Ramos (cell line): ENCODE measurements around the gene CFAP157.
"Not testable (repeated sequence)": the region's sequence is repeated elsewhere in the genome, so short reads cannot be mapped to it uniquely, and the experiment has no call there.

Experiments used
- in situ Hi-C: fragments of 300-500 bp; cut with MboI; formaldehyde crosslinking; loops from one replicate; pipeline ENCODE4 v1.14.3; 2022; ENCODE audit warnings: low sequenced_read_pairs; ENCODE audit not compliant: unreplicated experiment

CFAP157 gene

DNA sequence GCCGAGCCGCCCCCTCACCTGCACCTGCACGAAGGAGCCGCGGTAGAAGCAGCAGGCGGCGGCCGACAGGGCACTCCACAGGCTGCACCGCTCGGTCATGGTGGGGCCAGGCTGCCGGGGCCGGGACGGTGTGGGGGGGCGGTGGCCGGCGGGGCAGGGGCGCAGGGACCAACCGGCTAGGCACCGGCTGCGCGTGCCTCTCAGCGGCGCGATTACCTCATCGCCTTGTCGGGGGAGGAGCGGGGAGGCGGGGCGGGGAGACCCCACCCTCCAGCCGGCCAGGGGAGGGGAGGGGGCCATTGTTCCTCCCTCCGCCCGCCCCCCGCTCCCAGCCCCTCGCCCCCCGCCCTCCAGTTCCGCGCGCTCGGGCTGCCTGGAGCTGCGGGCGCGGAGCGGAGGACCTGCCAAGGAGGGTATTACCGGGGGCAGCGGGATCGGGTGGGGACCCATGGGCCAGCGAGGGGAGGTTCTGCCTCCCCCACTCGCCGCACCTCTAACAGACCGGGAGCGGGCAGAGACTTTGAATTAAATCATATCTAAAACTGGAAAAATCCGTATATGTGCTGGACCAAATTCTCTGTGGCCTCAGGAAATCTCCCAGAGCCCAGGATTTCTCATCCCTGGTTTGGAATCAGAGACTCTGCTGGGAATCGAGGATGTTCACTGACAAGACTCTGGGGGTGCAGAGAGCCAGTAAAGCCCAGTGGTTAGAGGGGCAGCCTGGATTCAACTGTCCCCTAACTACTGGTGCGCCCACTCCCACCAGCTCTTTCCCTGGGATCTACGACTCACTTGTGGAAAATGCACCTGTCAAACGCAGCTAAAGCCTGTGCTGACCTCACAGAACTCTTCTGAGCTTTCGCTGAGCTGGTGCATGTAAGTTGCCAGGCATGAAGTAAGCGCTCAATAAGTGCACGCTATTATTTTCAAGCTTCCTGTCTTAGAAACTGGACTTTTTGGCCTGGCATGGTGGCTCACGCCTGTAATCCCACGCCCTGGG is 48.6 kb downstream of the CFAP157 start:
- in situ Hi-C loops, result no loop called here

DNA sequence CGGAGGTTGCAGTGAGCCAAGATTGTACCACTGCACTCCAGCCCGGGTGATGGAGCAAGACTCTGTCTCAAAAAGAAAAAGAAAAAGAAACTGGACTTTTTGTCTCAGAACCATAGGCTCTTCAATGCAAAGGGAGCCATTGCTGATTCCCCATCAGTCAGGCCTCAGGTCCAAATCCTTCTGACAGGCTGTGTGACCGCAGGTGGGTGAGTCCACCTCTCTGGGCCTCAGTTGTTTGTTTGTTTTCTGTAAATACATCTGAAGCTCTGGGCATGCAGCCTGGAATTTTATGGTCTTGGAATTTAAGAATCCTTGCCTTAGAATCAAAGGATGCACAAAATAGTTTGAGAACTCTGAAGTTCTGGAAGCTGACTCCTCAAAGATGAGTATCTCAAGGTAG is 49.4 kb downstream of the CFAP157 start:
- in situ Hi-C loops, result no loop called here

DNA sequence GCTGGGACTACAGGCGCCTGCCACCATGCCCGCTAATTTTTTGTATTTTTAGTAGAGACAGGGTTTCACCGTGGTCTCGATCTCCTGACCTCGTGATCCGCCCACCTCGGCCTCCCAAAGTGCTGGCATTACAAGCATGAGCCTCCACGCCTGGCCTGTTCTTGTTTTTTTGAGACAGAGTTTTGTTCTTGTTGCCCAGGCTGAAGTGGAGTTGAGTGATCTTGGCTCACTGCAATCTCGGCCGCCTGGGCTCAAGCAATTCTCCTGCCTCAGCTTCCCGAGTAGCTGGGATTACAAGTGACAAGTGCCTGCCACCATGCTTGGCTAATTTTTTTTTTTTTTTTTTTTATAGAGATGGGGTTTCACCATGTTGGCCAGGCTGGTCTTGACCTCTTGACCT is 50.0 kb downstream of the CFAP157 start:
- in situ Hi-C loops, result not testable (repeated sequence)

DNA sequence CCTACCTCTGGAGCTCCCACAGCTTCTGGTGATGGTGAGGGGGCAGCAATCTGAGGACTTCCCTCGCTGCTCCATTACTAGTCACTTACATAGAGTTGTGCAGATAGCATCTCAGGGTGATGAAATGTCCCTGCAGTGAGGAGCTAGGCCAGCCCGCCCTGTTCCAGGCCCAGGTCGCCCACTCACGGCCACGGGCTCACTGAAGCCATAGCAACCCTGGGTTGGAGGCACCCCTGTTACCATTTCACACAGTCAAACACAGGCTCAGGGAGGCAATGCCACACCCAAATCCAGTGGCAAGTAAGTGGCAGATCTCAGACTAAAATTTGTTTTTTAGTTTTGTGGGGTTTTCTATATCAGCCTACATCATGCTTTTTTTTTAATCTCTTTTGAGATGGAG is 52.1 kb downstream of the CFAP157 start:
- in situ Hi-C loops, result no loop called here

DNA sequence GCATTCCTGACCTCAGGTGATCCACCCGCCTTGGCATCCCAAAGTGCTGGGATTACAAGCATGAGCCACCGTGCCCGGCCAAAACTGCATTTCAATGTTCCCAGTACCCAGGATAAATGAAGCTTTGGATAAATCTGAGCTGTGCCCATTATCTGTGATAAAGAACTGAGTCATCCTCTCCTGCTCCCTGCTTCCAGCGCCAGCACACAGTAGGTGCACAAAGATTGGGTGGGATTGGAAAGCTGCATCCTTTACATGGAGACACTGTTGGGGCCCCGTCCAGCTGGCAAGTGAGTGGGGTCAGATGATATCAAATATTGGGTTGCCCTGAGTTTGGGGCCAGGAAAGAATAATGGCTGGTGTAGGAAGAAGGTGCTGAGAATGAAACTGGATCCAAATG is 54.3 kb downstream of the CFAP157 start:
- in situ Hi-C loops, result no loop called here

DNA sequence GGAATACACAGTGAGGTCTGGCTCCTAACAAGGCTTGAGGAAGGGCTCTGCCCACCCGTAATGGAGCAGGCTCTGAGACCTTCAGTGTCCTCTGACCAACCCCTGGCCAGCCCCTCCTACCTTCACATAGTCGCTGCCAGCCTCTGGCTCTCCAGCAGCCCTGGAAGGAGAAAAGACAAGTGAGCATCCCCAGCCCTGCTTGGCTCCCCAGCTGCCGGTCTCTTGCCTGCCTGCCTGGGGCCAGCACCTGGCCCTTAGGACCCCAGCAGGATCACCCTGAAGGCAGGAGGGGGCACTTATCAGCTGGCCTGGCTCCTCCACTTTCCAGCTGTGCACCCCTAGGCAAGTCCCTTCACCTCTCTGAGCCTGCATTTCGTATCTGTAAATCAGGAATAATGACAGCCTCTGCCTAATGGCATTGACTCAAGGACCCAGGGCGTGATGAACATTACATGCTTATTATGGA is 54.7 kb downstream of the CFAP157 start:
- in situ Hi-C loops, result no loop called here

DNA sequence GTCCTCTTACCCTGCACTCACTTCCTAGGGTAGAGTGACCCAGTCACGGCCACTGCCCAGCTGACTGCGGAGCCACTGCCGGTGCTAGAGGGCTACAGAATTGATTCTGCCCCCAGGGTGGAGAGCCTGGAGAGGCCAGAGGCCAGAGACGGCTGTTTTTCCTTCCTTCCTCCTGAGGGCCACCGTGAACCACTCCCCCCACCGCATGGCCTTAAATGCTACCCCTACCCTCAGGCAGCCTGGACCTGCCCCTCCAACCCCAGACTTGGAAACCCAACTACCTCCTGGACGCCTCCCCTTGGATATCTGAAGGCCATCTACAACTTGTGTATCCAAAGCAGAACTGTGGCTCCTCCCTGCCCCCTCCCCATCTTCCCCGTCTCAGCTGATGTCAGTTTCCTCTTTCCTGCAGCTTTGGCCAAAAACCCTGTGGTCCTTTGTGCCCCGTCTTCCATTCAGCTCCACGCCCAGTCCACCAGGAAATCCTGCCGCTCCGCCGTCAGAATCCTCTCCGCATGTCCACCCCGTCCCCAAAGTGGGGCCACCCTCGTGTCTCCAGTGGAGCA is 55.4 kb downstream of the CFAP157 start:
- in situ Hi-C loops, result no loop called here

DNA sequence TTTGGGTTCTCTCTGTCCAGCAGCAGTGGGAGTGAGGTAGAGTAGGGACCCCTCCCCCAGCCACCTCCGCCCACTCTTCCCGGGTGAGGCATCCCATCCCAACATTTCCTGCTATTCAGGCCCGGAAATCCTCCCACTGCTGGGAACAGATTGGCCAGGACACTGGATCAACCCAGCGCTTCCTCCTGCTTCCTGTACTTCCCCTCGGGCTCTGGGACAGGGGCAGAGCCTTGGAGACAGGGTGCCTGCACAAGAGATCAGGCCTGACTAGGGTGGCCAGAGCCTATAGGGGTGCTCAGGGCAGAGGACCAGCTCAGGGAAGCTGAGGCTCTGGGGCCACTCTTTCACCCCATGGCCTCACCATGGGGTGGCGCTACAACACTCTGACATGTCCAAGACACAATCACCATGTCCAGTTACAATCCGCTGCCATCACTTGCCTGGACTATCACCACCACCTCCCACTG is 57.2 kb downstream of the CFAP157 start:
- in situ Hi-C loops, result no loop called here

DNA sequence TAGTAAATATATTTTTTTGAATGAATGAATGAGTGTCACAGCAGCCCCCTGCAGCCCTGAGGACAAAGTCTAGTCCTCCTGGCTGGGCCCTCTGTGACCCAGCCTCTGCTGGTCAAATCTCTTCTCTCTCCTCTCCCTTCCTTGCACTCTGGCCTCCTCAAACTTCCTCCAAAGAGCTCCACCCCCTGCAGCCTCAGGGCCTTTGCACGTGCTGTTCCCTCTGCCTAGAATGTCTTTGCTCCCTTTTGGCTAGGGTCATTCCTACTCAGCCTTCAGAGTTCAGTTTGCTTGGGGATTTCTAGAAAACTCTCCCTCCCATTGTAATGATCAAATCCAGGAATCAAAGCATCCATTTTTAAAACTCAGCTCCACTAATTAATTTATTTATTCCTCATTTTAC is 58.6 kb downstream of the CFAP157 start:
- in situ Hi-C loops, result no loop called here
